H9 (cell line): ENCODE data around the gene CCDC88C. TPM values are rescaled to one million over a fixed set of nuclear protein-coding genes. Genes with fewer than 3 reads are reported as not detected.

Source experiments
- DNase-seq: peaks from one replicate; pipeline ENCODE4 v3.0.0-alpha.2; 2017
- H2AFZ ChIP-seq: one replicate; pipeline ENCODE4 v1.6.1; 2013; ENCODE audit warnings: mild to moderate bottlenecking, low read length, control low read depth, moderate library complexity
- H2AK5ac ChIP-seq: 2 replicates; pipeline ENCODE4 v1.6.1; 2013; ENCODE audit warnings: low read length, control low read depth, mixed read lengths; ENCODE audit not compliant: insufficient read length
- H2BK120ac ChIP-seq: one replicate; pipeline ENCODE4 v1.6.1; 2013; ENCODE audit warnings: low read depth, mild to moderate bottlenecking, low read length, control low read depth, inconsistent platforms; ENCODE audit not compliant: poor library complexity, severe bottlenecking
- H2BK12ac ChIP-seq: 2 replicates; pipeline ENCODE4 v1.6.1; 2013; ENCODE audit warnings: low read length, control low read depth, mixed read lengths, low read depth; ENCODE audit not compliant: insufficient read length
- H2BK15ac ChIP-seq: 2 replicates; pipeline ENCODE4 v1.6.1; 2013; ENCODE audit warnings: low read depth, low read length, control low read depth
- H2BK20ac ChIP-seq: one replicate; pipeline ENCODE4 v1.6.1; 2013; ENCODE audit warnings: low read depth, mild to moderate bottlenecking, low read length, control low read depth, inconsistent platforms; ENCODE audit not compliant: poor library complexity, severe bottlenecking
- H2BK5ac ChIP-seq: 2 replicates; pipeline ENCODE4 v1.6.1; 2013; ENCODE audit warnings: low read length, control low read depth, mixed read lengths; ENCODE audit not compliant: insufficient read length
- H3K14ac ChIP-seq: 2 replicates; pipeline ENCODE4 v1.6.1; 2013; ENCODE audit warnings: low read length, control low read depth; ENCODE audit not compliant: insufficient read depth
- H3K18ac ChIP-seq: 2 replicates; pipeline ENCODE4 v1.6.1; 2013; ENCODE audit warnings: low read depth, mild to moderate bottlenecking, mixed read lengths, low read length, control low read depth; ENCODE audit not compliant: insufficient read length
- H3K23ac ChIP-seq: 2 replicates; pipeline ENCODE4 v1.6.1; 2013; ENCODE audit warnings: low read length, control low read depth, mixed read lengths, low read depth; ENCODE audit not compliant: insufficient read length
- H3K23me2 ChIP-seq: 2 replicates; pipeline ENCODE4 v1.6.1; 2013; ENCODE audit warnings: low read depth, mild to moderate bottlenecking, mixed read lengths, low read length, control low read depth; ENCODE audit not compliant: insufficient read length, poor library complexity, severe bottlenecking
- H3K27ac ChIP-seq: 2 replicates; pipeline ENCODE4 v1.5.1; 2013; ENCODE audit warnings: low read length, control low read depth, mixed read lengths, low read depth; ENCODE audit not compliant: insufficient read length
- H3K27me3 ChIP-seq: 2 replicates; pipeline ENCODE4 v1.6.1; 2013; ENCODE audit warnings: low read length, control low read depth, inconsistent platforms; ENCODE audit not compliant: insufficient read depth
- H3K4ac ChIP-seq: 2 replicates; pipeline ENCODE4 v1.6.1; 2013; ENCODE audit warnings: low read depth, mild to moderate bottlenecking, control low read depth, inconsistent platforms, low read length, moderate library complexity
- H3K4me1 ChIP-seq: 2 replicates; pipeline ENCODE4 v1.6.1; 2013; ENCODE audit warnings: low read length, control low read depth, inconsistent platforms; ENCODE audit not compliant: insufficient read depth
- H3K4me2 ChIP-seq: 2 replicates; pipeline ENCODE4 v1.6.1; 2013; ENCODE audit warnings: low read length, control low read depth, mixed read lengths; ENCODE audit not compliant: insufficient read length, insufficient read depth
- H3K56ac ChIP-seq: 2 replicates; pipeline ENCODE4 v1.6.1; 2013; ENCODE audit warnings: low read depth, mild to moderate bottlenecking, mixed read lengths, low read length, control low read depth; ENCODE audit not compliant: insufficient read length
- H3K79me1 ChIP-seq: 2 replicates; pipeline ENCODE4 v1.6.1; 2013; ENCODE audit warnings: low read depth, mild to moderate bottlenecking, moderate library complexity, low read length, control low read depth, inconsistent platforms; ENCODE audit not compliant: insufficient read depth, poor library complexity, severe bottlenecking
- H3K79me2 ChIP-seq: 2 replicates; pipeline ENCODE4 v1.6.1; 2013; ENCODE audit warnings: low read length, control low read depth, inconsistent platforms; ENCODE audit not compliant: insufficient read depth
- H3K9ac ChIP-seq: 2 replicates; pipeline ENCODE4 v1.6.1; 2013; ENCODE audit warnings: low read length, control low read depth, mixed read lengths; ENCODE audit not compliant: insufficient read length; ENCODE audit errors: extremely low read depth
- H3K9me3 ChIP-seq: one replicate; pipeline ENCODE4 v1.6.1; 2013; ENCODE audit warnings: low read depth, low read length, inconsistent platforms; ENCODE audit not compliant: control insufficient read depth
- H3T11ph ChIP-seq: one replicate; pipeline ENCODE4 v1.6.1; 2013; ENCODE audit warnings: mild to moderate bottlenecking, low read length, control low read depth, inconsistent platforms
- H4K20me1 ChIP-seq: one replicate; pipeline ENCODE4 v1.6.1; 2013; ENCODE audit not compliant: control insufficient read depth, insufficient read length, insufficient read depth
- H4K5ac ChIP-seq: 2 replicates; pipeline ENCODE4 v1.6.1; 2013; ENCODE audit warnings: low read depth, mild to moderate bottlenecking, mixed read lengths, low read length, control low read depth; ENCODE audit not compliant: insufficient read length
- H4K8ac ChIP-seq: replicated peaks from 2 replicates; pipeline ENCODE4 v1.6.1; 2013; ENCODE audit warnings: low read length, control low read depth, mixed read lengths, low read depth; ENCODE audit not compliant: insufficient read length
- H4K91ac ChIP-seq: 2 replicates; pipeline ENCODE4 v1.6.1; 2013; ENCODE audit warnings: low read depth, mild to moderate bottlenecking, moderate library complexity, mixed read lengths, low read length, control low read depth; ENCODE audit not compliant: insufficient read length
- H3K27ac Mint-ChIP-seq, 3 experiments: 2 replicates in 2 of 3; 3 replicates in 1 of 3; pipeline ENCODE4 v1.8.0; 2020 to 2021; ENCODE audit warnings: mixed read lengths in 3 of 3, mild to moderate bottlenecking in 1 of 3, moderate library complexity in 1 of 3
- H3K27me3 Mint-ChIP-seq: 2 replicates; pipeline ENCODE4 v1.8.0; 2021; ENCODE audit warnings: low read depth, mild to moderate bottlenecking, moderate library complexity, mixed read lengths
- H3K36me3 Mint-ChIP-seq, 3 experiments: 2 replicates in 2 of 3; 3 replicates in 1 of 3; pipeline ENCODE4 v1.8.0; 2020 to 2021; ENCODE audit warnings: low read depth in 3 of 3, mixed read lengths in 3 of 3; ENCODE audit not compliant: insufficient read depth in 1 of 3
- H3K4me1 Mint-ChIP-seq, 2 experiments: 2 replicates each; pipeline ENCODE4 v1.8.0; 2020; ENCODE audit warnings: mixed read lengths in 2 of 2
- H3K4me3 Mint-ChIP-seq, 2 experiments: 2 replicates in 1 of 2; 3 replicates in 1 of 2; pipeline ENCODE4 v1.8.0; 2020 to 2021; ENCODE audit warnings: mild to moderate bottlenecking in 2 of 2, mixed read lengths in 2 of 2, moderate library complexity in 1 of 2
- H3K9me3 Mint-ChIP-seq, 2 experiments: 2 replicates in 1 of 2; 3 replicates in 1 of 2; pipeline ENCODE4 v1.8.0; 2020; ENCODE audit warnings: mild to moderate bottlenecking in 2 of 2, mixed read lengths in 2 of 2, moderate library complexity in 1 of 2
- WGBS: extraction: QIAGEN DNeasy Blood & Tissue Kit; methylation state at CpG from one replicate; pipeline ENCODE4 v1.1.7; 2013; ENCODE audit warnings: missing lambda C conversion rate, low lambda C conversion rate, mixed read lengths; ENCODE audit not compliant: insufficient read length; ENCODE audit errors: extremely low coverage; 5-methylcytosine and 5-hydroxymethylcytosine counted together
- total RNA-seq: library from RNA; stranded (reverse); gene quantifications from 2 replicates; pipeline ENCODE4 v1.2.1, GENCODE V29; 2021
- TF ChIP-seq, protein P1 (sequence below): fragments of 200-600 bp; sonication (generic); conservative IDR thresholded peaks from 3 replicates; pipeline ENCODE4 v1.8.0; 2021; ENCODE audit warnings: antibody characterized with exemption, mild to moderate bottlenecking

CCDC88C gene
- total RNA-seq, 1 experiment from 2014 or later, result 52.4 TPM

DNA sequence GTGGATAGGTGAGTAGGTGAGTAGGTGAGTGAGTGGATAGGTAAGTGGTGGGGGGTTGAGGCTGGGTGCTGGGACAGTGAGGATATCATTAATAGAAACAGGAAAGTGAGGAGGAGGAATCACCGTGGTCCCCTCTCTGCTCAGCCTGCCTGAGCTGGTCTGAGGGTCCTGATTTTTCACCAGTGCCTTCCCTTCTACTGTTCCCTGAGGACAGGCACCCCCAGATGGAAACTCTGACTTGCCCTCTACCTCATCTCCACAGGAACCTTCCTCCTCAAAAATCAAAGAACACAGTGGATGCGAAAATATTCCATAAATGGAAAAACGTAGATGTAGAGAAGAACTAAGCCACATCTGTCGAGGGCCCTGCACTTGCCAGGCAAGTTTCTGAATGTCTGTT, 175.0 kb downstream of the CCDC88C start:
- DNase-seq, result no peak
- Histone ChIP-seq H3K9me3 (no peaks in the 10 kb centered on the region), H2BK12ac (no peak overlapping the region), H2AFZ (no peak overlapping the region), H3K4me1 (no peaks in the 10 kb centered on the region), H4K20me1 (no peaks in the 10 kb centered on the region), H4K5ac (no peak overlapping the region), H3K4me2 (no peak overlapping the region), H3K9ac (no peak overlapping the region), H2AK5ac (no peak overlapping the region), H3K4ac (no peak overlapping the region), H4K8ac (no peak overlapping the region), H2BK5ac (no peak overlapping the region), H3T11ph (no peak overlapping the region), H3K79me1 (no peaks in the 10 kb centered on the region), H3K79me2 (no peaks in the 10 kb centered on the region), H2BK20ac (no peak overlapping the region), H3K27me3 (no peaks in the 10 kb centered on the region), H3K18ac (no peak overlapping the region), H3K14ac (no peak overlapping the region), H3K27ac (no peak overlapping the region), H2BK120ac (no peak overlapping the region), H3K23me2 (no peaks in the 10 kb centered on the region), H3K23ac (no peak overlapping the region), H2BK15ac (no peak overlapping the region), H3K56ac (no peak overlapping the region), H4K91ac (no peak overlapping the region)
- H3K4me1 Mint-ChIP-seq, result peaks cover 4 to 18% of the 10 kb centered on the region in 2 experiments; a peak in 3 of 4 replicates
- no peaks in the 10 kb centered on the region; a peak in 1 of 7 replicates for H3K36me3 Mint-ChIP-seq
- peak overlapping the region in 1 of 3 experiments; percentile 30; a peak in 1 of 7 replicates for H3K27ac Mint-ChIP-seq
- WGBS, result no CpG with 5 or more reads among the region's 4 CpGs
- H3K27me3 Mint-ChIP-seq, result peaks cover 17% of the 10 kb centered on the region
- H3K4me3 Mint-ChIP-seq, result no peak overlapping the region
- peaks cover 0 to 3% of the 10 kb centered on the region in 2 experiments; a peak in 3 of 5 replicates for H3K9me3 Mint-ChIP-seq
- TF ChIP-seq, protein P1, sequence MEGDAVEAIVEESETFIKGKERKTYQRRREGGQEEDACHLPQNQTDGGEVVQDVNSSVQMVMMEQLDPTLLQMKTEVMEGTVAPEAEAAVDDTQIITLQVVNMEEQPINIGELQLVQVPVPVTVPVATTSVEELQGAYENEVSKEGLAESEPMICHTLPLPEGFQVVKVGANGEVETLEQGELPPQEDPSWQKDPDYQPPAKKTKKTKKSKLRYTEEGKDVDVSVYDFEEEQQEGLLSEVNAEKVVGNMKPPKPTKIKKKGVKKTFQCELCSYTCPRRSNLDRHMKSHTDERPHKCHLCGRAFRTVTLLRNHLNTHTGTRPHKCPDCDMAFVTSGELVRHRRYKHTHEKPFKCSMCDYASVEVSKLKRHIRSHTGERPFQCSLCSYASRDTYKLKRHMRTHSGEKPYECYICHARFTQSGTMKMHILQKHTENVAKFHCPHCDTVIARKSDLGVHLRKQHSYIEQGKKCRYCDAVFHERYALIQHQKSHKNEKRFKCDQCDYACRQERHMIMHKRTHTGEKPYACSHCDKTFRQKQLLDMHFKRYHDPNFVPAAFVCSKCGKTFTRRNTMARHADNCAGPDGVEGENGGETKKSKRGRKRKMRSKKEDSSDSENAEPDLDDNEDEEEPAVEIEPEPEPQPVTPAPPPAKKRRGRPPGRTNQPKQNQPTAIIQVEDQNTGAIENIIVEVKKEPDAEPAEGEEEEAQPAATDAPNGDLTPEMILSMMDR, result no peak
